Daoy (cell line): ENCODE data around the gene APBA1. TPM values are rescaled to one million over a fixed set of nuclear protein-coding genes. Genes with fewer than 3 reads are reported as not detected.

Source experiments
- total RNA-seq: library from RNA; depleted of rRNA; stranded (reverse); fragments of >200 nt; shearing (Covaris generic); gene quantifications from 2 replicates; pipeline ENCODE4 v1.2.3, GENCODE V29; 2014; rRNA removed

Gene APBA1
- total RNA-seq, 1 experiment from 2014 or later = 6.7 TPM

Other genes starting within 250 kb of the APBA1 start
- gene PTAR1, start 87.6 kb upstream of the APBA1 start, total RNA-seq = 33.9 and 41.8 TPM in 2 replicates
- gene CFAP95, start 148.4 kb upstream of the APBA1 start, total RNA-seq = 2.5 TPM in 1 of 2 replicates, not detected in the other